K562 (cell line): ENCODE data around the gene SLC43A2. TPM values are rescaled to one million over a fixed set of nuclear protein-coding genes. Genes with fewer than 3 reads are reported as not detected.

Experiments
- ATF1 ChIP-seq, 2 experiments: fragments of 450-650 bp in 1 of 2; IDR thresholded peaks; 2 replicates each; pipeline ENCODE4 v1.6.1; 2016; ENCODE audit warnings: missing compliant biosample characterization in 1 of 2, missing genetic modification characterization in 1 of 2
- BACH1 ChIP-seq: fragments of 200-800 bp; sonication (Bioruptor generic); IDR thresholded peaks from 2 replicates; pipeline ENCODE4 v1.6.1; 2016; ENCODE audit warnings: missing genetic modification characterization, missing compliant biosample characterization
- CBFA2T3 ChIP-seq: fragments of 450-650 bp; IDR thresholded peaks from 2 replicates; pipeline ENCODE4 v1.6.1; 2017
- CEBPB ChIP-seq: fragments of 450-650 bp; IDR thresholded peaks from 2 replicates; pipeline ENCODE4 v1.6.1; 2016; ENCODE audit warnings: missing genetic modification characterization, missing compliant biosample characterization
- DACH1 ChIP-seq: fragments of 450-650 bp; IDR thresholded peaks from 2 replicates; pipeline ENCODE4 v1.6.1; 2018; ENCODE audit not compliant: partially characterized antibody
- FOSL1 ChIP-seq: fragments of 200-800 bp; sonication (Bioruptor generic); conservative IDR thresholded peaks from 2 replicates; pipeline ENCODE4 v1.6.1; 2016; ENCODE audit warnings: missing genetic modification characterization, missing compliant biosample characterization
- JUND ChIP-seq, 2 experiments: IDR thresholded peaks; 2 replicates in 1 of 2; 3 replicates in 1 of 2; pipeline ENCODE4 v1.6.1; 2011; ENCODE audit warnings: borderline replicate concordance in 2 of 2, low read depth in 2 of 2, low read length in 2 of 2, improper control_type of control experiment in 1 of 2, missing biosample characterization in 1 of 2, missing genetic modification characterization in 1 of 2, missing genetic modification reagents in 1 of 2
- LCOR ChIP-seq: sonication (generic); formaldehyde crosslinking; IDR thresholded peaks from 2 replicates; pipeline ENCODE4 v1.8.0; 2022; ENCODE audit warnings: mild to moderate bottlenecking, missing genetic modification reagents
- MAFF ChIP-seq: IDR thresholded peaks from 2 replicates; pipeline ENCODE4 v1.6.1; 2012; ENCODE audit warnings: low read length, improper control_type of control experiment
- MAX ChIP-seq: sonication (generic); formaldehyde crosslinking; IDR thresholded peaks from 2 replicates; pipeline ENCODE4 v1.9.0; 2022; ENCODE audit warnings: mild to moderate bottlenecking, missing genetic modification reagents
- NFE2 ChIP-seq: IDR thresholded peaks from 2 replicates; pipeline ENCODE4 v1.6.1; 2014; ENCODE audit warnings: antibody characterized with exemption, low read depth
- OTX1 ChIP-seq: fragments of 450-650 bp; formaldehyde crosslinking; IDR thresholded peaks from 2 replicates; pipeline ENCODE4 v1.4.0; 2022; ENCODE audit warnings: mild to moderate bottlenecking
- PHF21A ChIP-seq: fragments of 450-650 bp; IDR thresholded peaks from 2 replicates; pipeline ENCODE4 v1.6.1; 2017; ENCODE audit warnings: low read depth, borderline replicate concordance
- PRPF4 ChIP-seq: fragments of 200-400 bp; formaldehyde crosslinking; IDR thresholded peaks from one replicate; pipeline ENCODE4 v1.6.1; 2017; ENCODE audit warnings: low read length, low read depth, mild to moderate bottlenecking; ENCODE audit not compliant: insufficient read depth, poor library complexity, severe bottlenecking
- RAD51 ChIP-seq: fragments of 450-650 bp; IDR thresholded peaks from 2 replicates; pipeline ENCODE4 v1.7.1; 2016; ENCODE audit warnings: low read depth, mild to moderate bottlenecking, borderline replicate concordance
- SFPQ ChIP-seq: fragments of 200-400 bp; formaldehyde crosslinking; IDR thresholded peaks from 2 replicates; pipeline ENCODE4 v1.6.1; 2017; ENCODE audit warnings: mild to moderate bottlenecking, low read depth, low read length, moderate library complexity
- SMAD4 ChIP-seq: fragments of 250-450 bp; sonication (Bioruptor Pico); conservative IDR thresholded peaks from 2 replicates; pipeline ENCODE4 v1.8.0; 2021; ENCODE audit warnings: inconsistent platforms, mild to moderate bottlenecking, moderate library complexity
- SMARCC2 ChIP-seq: fragments of 450-650 bp; IDR thresholded peaks from 2 replicates; pipeline ENCODE4 v1.6.1; 2017; ENCODE audit warnings: antibody characterized with exemption, moderate library complexity, mild to moderate bottlenecking, low read depth
- SOX6 ChIP-seq: fragments of 450-650 bp; IDR thresholded peaks from 2 replicates; pipeline ENCODE4 v1.6.1; 2014; ENCODE audit warnings: mild to moderate bottlenecking
- TAF9B ChIP-seq: fragments of 450-650 bp; IDR thresholded peaks from 2 replicates; pipeline ENCODE4 v1.6.1; 2018; ENCODE audit warnings: mild to moderate bottlenecking; ENCODE audit not compliant: partially characterized antibody
- TAL1 ChIP-seq: fragments of 450-650 bp; IDR thresholded peaks from 2 replicates; pipeline ENCODE4 v1.6.1; 2016; ENCODE audit warnings: mild to moderate bottlenecking
- TCF3 ChIP-seq: sonication (generic); formaldehyde crosslinking; IDR thresholded peaks from 2 replicates; pipeline ENCODE4 v1.4.0; 2020; ENCODE audit warnings: mild to moderate bottlenecking, missing genetic modification reagents
- TEAD4 ChIP-seq, 2 experiments: sonication (generic) in 1 of 2; formaldehyde crosslinking in 1 of 2; IDR thresholded peaks; 2 replicates each; pipeline versions ENCODE4 v1.6.1 to v1.8.0; 2012 to 2022; ENCODE audit warnings: borderline replicate concordance in 1 of 2, inconsistent platforms in 1 of 2, low read length in 1 of 2, mild to moderate bottlenecking in 1 of 2, missing genetic modification reagents in 1 of 2
- XRCC5 ChIP-seq: fragments of 200-400 bp; formaldehyde crosslinking; IDR thresholded peaks from 2 replicates; pipeline ENCODE4 v1.6.1; 2017; ENCODE audit warnings: low read depth, mild to moderate bottlenecking, low read length
- ZFX ChIP-seq: sonication (generic); formaldehyde crosslinking; IDR thresholded peaks from 2 replicates; pipeline ENCODE4 v1.8.0; 2022; ENCODE audit warnings: mild to moderate bottlenecking, missing genetic modification reagents, moderate library complexity
- ZNF444 ChIP-seq: fragments of 250-450 bp; sonication (Bioruptor Pico); IDR thresholded peaks from 2 replicates; pipeline ENCODE4 v1.4.0; 2020; ENCODE audit warnings: mild to moderate bottlenecking, moderate library complexity
- ZNF76 ChIP-seq: fragments of 250-450 bp; sonication (Bioruptor Pico); IDR thresholded peaks from 2 replicates; pipeline ENCODE4 v1.4.0; 2020; ENCODE audit warnings: mild to moderate bottlenecking, moderate library complexity, borderline replicate concordance
- ZNF766 ChIP-seq: fragments of 200-800 bp; sonication (Bioruptor generic); conservative IDR thresholded peaks from 2 replicates; pipeline ENCODE4 v1.6.1; 2016; ENCODE audit warnings: missing genetic modification characterization, missing compliant biosample characterization
- polyA plus RNA-seq, 8 experiments: library from polyadenylated mRNA; depleted of rRNA in 4 of 8; stranded (reverse) in 5 of 8; unstranded in 3 of 8; fragments of >200 nt; fragmentation: Nextera tagmentation in 2 of 8; fragmentation: Illumina TruSeq in 1 of 8; extraction: Ambion mirVana in 2 of 8; extraction: Trizol in 1 of 8; gene quantifications; 2 replicates each; pipeline versions ENCODE4 v1.2.1 to v1.2.3, GENCODE V29; 2011 to 2014; ENCODE audit warnings: inconsistent platforms in 1 of 8, missing spikeins in 1 of 8
- total RNA-seq, 7 experiments: library from RNA; depleted of rRNA in 6 of 7; stranded (reverse); fragments of >200 nt in 6 of 7; fragmentation: Illumina TruSeq in 2 of 7; extraction: Trizol in 2 of 7; gene quantifications; 2 replicates each; pipeline versions ENCODE4 v1.2.1 to v1.2.3, GENCODE V29; 2011 to 2021; ENCODE audit warnings: low replicate concordance in 1 of 7

The SLC43A2 gene
- total and polyA plus RNA-seq, 9 of the 15 experiments (the other 6 are each of a cell fraction or from before 2014, with no cell fraction given), result 0.03 to 10.2 (median 3.6) TPM

DNA sequence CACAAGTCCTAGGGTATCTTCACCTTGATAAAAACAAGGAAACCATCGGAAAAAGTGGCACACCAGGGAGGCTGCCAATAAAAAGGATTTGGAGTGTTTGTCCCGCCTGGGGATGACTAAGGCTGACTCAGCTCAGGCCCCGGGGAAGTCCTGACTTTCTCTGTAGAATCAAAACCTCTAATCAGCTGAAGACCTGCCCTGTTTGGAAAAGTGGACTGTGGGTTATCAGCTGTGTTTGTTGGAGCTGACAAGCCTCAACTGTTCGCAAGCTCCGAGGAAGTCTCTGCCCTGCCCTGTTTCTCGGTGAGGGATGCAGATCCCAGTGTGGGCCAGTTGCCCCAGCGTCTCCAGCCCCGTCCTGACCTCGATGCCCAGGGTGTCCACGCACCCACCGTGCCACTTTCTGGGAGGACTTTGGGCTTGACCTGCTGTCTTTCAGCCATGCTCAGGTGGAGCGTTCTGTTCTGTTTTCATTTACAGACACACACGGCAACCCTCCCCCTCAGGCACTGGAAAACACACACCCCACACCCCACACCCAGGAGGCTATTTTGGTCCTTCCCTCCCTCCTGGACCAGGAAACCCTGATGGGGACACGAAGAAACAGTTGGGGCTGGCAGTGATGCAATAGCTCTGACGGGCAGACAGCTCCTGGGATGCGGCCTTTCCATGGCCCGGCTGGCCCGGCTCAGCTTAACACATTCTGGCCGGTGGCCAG lies 38.4 kb downstream of the SLC43A2 start (continued):
- TF ChIP-seq DACH1 (peak; percentile 81), ZNF76 (CRISPR knock-in tag) (no peak), ZFX (CRISPR knock-in tag) (no peak), MAX (CRISPR knock-in tag) (no peak), LCOR (no peak), PRPF4 (no peak), NFE2 (peak; percentile 80), ZNF766 (0 out of 2 replicates have a peak, but pooled peaks have one; percentile 25), XRCC5 (no peak), TCF3 (CRISPR knock-in tag) (peak; percentile 65), TAF9B (peak; percentile 86), BACH1 (tag) (peak; percentile 73; the same call in 1 of the 2 replicates), SFPQ (no peak), TAL1 (peak; percentile 30; the same call in 1 of the 2 replicates), CEBPB (tag) (peak; percentile 71), RAD51 (no peak), SOX6 (0 out of 2 replicates have a peak, but pooled peaks have one; percentile 18), FOSL1 (tag) (peak; percentile 99), SMARCC2 (peak; percentile 89), JUND (IDR thresholded peaks at IDR 0.05; ENCODE audit: borderline replicate concordance, low read depth, low read length) (peak; percentile 94), JUND (tag; IDR thresholded peaks at IDR 0.05; ENCODE audit: borderline replicate concordance, low read depth, low read length) (peak; percentile 87; the same call in 2 of the 3 replicates), ZNF444 (CRISPR knock-in tag) (no peak), SMAD4 (CRISPR knock-in tag) (0 out of 2 replicates have a peak, but pooled peaks have one; percentile 31), PHF21A (peak; percentile 29; the same call in 1 of the 2 replicates), MAFF (peak; percentile 74; the same call in 1 of the 2 replicates), TEAD4 (IDR thresholded peaks at IDR 0.05; ENCODE audit: low read length) (peak; percentile 22; the same call in 1 of the 2 replicates), TEAD4 (CRISPR knock-in tag; IDR thresholded peaks at IDR 0.05; ENCODE audit: borderline replicate concordance) (no peak), ATF1 (CRISPR knock-in tag; IDR thresholded peaks at IDR 0.05) (no peak), ATF1 (tag; IDR thresholded peaks at IDR 0.05) (0 out of 2 replicates have a peak, but pooled peaks have one; percentile 10), CBFA2T3 (peak; percentile 75), OTX1 (CRISPR knock-in tag) (no peak)
